Transverse colon (tissue), 4 donors: ENCODE measurements around the gene CPT1A.

Experiments used
- EP300 ChIP-seq: sonication (generic); formaldehyde crosslinking; IDR thresholded peaks from one replicate; pipeline ENCODE4 v1.6.1; 2017; ENCODE audit warnings: antibody characterized with exemption, low read depth
- POLR2A ChIP-seq: fragments of 450-650 bp; IDR thresholded peaks from one replicate; pipeline ENCODE4 v1.6.1; 2016; ENCODE audit warnings: antibody characterized with exemption, mild to moderate bottlenecking, moderate library complexity
- POLR2AphosphoS5 ChIP-seq, 3 donors: sonication (generic); formaldehyde crosslinking; IDR thresholded peaks; one replicate each; pipeline ENCODE4 v1.6.1; 2016; ENCODE audit warnings: antibody characterized with exemption in 3 of 3
- TF ChIP-seq, protein P1 (sequence below), 5 experiments: fragments of 200-600 bp in 3 of 5; fragments of 450-650 bp in 2 of 5; sonication (generic) in 3 of 5; IDR thresholded peaks; 1 replicate in 2 of 5; 2 replicates in 3 of 5; pipeline ENCODE4 v1.5.1; 2016 to 2017; ENCODE audit warnings: antibody characterized with exemption in 5 of 5, inconsistent platforms in 3 of 5, mild to moderate bottlenecking in 2 of 5, moderate library complexity in 1 of 5

GRCh38 chr11:68828957-68829356, 12.8 kb downstream of the CPT1A start:
- TF ChIP-seq, protein P1, sequence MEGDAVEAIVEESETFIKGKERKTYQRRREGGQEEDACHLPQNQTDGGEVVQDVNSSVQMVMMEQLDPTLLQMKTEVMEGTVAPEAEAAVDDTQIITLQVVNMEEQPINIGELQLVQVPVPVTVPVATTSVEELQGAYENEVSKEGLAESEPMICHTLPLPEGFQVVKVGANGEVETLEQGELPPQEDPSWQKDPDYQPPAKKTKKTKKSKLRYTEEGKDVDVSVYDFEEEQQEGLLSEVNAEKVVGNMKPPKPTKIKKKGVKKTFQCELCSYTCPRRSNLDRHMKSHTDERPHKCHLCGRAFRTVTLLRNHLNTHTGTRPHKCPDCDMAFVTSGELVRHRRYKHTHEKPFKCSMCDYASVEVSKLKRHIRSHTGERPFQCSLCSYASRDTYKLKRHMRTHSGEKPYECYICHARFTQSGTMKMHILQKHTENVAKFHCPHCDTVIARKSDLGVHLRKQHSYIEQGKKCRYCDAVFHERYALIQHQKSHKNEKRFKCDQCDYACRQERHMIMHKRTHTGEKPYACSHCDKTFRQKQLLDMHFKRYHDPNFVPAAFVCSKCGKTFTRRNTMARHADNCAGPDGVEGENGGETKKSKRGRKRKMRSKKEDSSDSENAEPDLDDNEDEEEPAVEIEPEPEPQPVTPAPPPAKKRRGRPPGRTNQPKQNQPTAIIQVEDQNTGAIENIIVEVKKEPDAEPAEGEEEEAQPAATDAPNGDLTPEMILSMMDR (IDR thresholded peaks at IDR 0.05), result no peak
- no peak for TF ChIP-seq POLR2AphosphoS5 (IDR thresholded peaks at IDR 0.05)
- no peak for TF ChIP-seq POLR2A
- no peak for TF ChIP-seq EP300
